Retinal pigment epithelial cell (primary cell): ENCODE data around the gene HOXA3.

Experiments used
- DNase-seq: peaks from one replicate; pipeline ENCODE4 v3.0.0-alpha.2; 2010; ENCODE audit warnings: low read depth
- H3K4me3 ChIP-seq: 2 replicates; pipeline ENCODE4 v1.5.1; 2011; ENCODE audit warnings: mild to moderate bottlenecking, low read length, control low read depth, moderate library complexity
- TF ChIP-seq, protein P1 (sequence below): conservative IDR thresholded peaks from 2 replicates; pipeline ENCODE4 v1.5.1; 2011; ENCODE audit warnings: low read depth, low read length, control low read depth, inconsistent platforms

The HOXA3 gene

GRCh38 chr7:27095050-27095896 is 57.1 kb downstream of the HOXA3 start:
- DNase-seq = no peak
- H3K4me3 ChIP-seq = no peak overlapping the region
- TF ChIP-seq, protein P1, sequence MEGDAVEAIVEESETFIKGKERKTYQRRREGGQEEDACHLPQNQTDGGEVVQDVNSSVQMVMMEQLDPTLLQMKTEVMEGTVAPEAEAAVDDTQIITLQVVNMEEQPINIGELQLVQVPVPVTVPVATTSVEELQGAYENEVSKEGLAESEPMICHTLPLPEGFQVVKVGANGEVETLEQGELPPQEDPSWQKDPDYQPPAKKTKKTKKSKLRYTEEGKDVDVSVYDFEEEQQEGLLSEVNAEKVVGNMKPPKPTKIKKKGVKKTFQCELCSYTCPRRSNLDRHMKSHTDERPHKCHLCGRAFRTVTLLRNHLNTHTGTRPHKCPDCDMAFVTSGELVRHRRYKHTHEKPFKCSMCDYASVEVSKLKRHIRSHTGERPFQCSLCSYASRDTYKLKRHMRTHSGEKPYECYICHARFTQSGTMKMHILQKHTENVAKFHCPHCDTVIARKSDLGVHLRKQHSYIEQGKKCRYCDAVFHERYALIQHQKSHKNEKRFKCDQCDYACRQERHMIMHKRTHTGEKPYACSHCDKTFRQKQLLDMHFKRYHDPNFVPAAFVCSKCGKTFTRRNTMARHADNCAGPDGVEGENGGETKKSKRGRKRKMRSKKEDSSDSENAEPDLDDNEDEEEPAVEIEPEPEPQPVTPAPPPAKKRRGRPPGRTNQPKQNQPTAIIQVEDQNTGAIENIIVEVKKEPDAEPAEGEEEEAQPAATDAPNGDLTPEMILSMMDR = no peak

GRCh38 chr7:27094304-27095049 is 57.9 kb downstream of the HOXA3 start:
- H3K4me3 ChIP-seq = no peak overlapping the region
- DNase-seq = no peak
- TF ChIP-seq, protein P1 = no peak

- no peak for DNase-seq
- no peak overlapping the region for H3K4me3 ChIP-seq
- TF ChIP-seq, protein P1 = no peak
Observed at GRCh38 chr7:27093184-27093895, 59.0 kb downstream of the HOXA3 start.

DNA sequence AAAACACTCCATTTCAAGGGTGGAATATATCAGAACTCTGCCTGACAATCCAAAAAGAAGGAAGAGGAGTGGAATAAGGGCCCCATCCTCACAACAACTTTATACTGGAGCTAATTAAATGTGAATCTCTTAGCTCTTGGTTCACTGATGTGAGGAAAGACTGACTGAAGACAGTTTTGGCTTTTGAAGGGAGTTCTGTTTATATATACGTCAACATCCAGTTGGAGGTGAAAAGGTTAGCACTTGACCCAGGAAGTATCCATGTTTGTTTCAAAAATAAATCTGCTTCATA is 59.6 kb downstream of the HOXA3 start:
- TF ChIP-seq, protein P1 = no peak
- no peak overlapping the region for H3K4me3 ChIP-seq
- no peak for DNase-seq

GRCh38 chr7:27091941-27092818 is 60.2 kb downstream of the HOXA3 start:
- TF ChIP-seq, protein P1 = no peak
- DNase-seq = no peak
- H3K4me3 ChIP-seq = no peak overlapping the region

- H3K4me3 ChIP-seq = no peak overlapping the region
- TF ChIP-seq, protein P1 = no peak
- no peak for DNase-seq
Observed at GRCh38 chr7:27091105-27091504, 61.3 kb downstream of the HOXA3 start.
